KOPT-K1 (cell line): Measurements from ENCODE around the gene HUWE1.

Experiments
- H3K27ac ChIP-seq: fragments of 200-600 bp; sonication (generic); 2 replicates; pipeline ENCODE4 v1.5.1; 2016; ENCODE audit warnings: antibody characterized with exemption, mild to moderate bottlenecking, low read depth, low read length; ENCODE audit not compliant: poor library complexity, severe bottlenecking
- H3K36me3 ChIP-seq: fragments of 200-600 bp; sonication (generic); 2 replicates; pipeline ENCODE4 v1.5.1; 2017; ENCODE audit warnings: antibody characterized with exemption, mild to moderate bottlenecking, low read length, moderate library complexity; ENCODE audit not compliant: insufficient read depth
- H3K9me3 ChIP-seq: fragments of 200-600 bp; sonication (generic); 2 replicates; pipeline ENCODE4 v1.5.1; 2017; ENCODE audit warnings: antibody characterized with exemption, low read length, mild to moderate bottlenecking; ENCODE audit not compliant: insufficient read depth, poor library complexity, severe bottlenecking

HUWE1 gene

DNA sequence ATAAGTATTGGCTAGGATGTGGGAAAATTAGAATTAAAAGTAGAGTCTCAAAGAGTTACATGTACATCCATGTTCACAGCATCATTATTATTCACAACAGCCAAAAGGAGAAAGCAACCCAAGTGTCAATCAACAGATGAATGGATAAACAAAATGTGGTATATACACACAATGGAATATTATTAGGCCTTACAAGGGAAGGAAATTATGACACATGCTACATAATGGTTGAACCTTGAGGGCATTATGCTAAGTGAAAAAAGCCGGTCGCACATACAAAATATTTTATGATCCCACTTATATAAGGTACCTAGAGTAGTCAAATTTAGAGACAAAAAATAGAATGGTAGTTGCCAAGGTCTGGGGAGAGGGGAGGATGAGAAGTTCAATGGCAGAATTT, 80.1 kb downstream of the HUWE1 start:
- Histone ChIP-seq H3K27ac (no peak overlapping the region), H3K36me3 (peaks cover 100% of the 10 kb centered on the region), H3K9me3 (no peaks in the 10 kb centered on the region)

DNA sequence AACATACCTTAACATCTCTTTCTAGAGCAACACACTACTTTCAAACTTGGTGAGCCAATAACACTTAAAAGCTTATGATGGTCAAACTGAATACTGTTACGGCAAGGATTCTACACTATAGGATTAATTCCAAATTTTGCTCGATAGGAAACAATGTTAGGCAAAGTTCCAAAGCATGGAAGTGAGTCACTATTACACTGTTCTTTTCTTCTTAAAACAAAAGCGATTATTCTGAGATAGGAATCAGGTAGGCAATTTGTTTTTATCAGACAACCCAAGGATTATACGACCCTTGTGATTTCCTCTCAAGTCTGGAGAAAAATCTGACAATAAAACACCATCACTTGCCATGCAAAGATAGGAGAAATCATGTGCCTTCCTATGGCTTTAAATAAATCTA, 81.5 kb downstream of the HUWE1 start:
- no peak overlapping the region for H3K27ac ChIP-seq
- H3K9me3 ChIP-seq: no peaks in the 10 kb centered on the region
- H3K36me3 ChIP-seq: peaks cover 100% of the 10 kb centered on the region

DNA sequence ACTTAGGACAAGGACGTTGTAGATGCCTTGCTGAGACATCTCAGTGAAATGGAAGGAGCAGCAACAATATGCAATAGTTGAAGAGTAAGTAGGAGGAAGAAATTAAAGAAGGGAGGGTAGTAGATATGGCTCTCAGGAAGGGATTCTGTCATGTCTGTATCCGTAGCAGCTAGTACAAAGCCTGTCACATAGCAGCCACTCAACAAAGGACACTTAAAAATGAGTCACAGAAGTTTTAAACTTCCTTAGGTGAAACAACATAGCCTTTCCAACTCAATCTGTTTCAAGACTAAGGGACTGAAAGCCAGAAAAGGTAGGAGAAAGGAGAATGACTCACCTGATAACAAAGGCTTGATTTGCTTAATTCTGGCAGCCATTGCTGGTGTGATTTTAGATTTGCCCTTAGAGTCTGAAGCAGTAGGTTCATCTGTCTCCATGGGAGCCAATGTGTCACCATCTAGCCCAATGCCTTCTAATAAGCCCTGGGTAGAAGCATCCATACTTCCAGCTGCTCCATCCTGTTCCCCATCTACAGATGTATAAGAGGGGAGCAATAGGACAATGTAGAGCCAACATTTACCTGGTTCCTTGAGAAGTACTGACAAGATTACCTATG, 86.6 kb downstream of the HUWE1 start:
- H3K9me3 ChIP-seq: no peaks in the 10 kb centered on the region
- H3K27ac ChIP-seq: no peak overlapping the region
- H3K36me3 ChIP-seq: peaks cover 96% of the 10 kb centered on the region

GRCh38 chrX:53598169-53598568, 88.3 kb downstream of the HUWE1 start:
- Histone ChIP-seq H3K27ac (no peak overlapping the region), H3K9me3 (no peaks in the 10 kb centered on the region), H3K36me3 (peaks cover 96% of the 10 kb centered on the region)

DNA sequence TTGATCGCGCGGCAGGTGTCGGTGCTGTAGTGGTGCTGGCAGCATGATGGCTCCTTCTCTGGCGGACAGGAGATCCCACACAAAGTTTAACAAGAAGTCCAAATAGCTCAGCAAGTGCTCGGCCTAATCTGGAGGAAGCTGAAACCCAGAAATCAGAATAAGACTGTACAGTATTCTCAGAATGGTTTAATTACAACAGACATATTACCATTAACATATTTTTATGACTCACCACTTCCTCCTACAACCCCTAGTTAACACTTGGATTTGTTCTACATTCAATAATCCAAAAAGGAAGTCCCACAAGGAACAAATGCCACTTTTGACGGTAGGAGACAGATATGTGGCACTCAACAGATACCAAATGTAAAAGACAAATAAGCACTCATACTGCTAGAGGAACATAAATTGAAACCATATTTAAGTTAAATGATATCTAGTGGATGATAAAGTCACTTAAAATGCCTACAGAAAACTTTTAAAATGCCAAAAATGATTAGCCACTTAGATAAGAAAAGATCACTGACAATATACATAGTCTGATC, 91.2 kb downstream of the HUWE1 start:
- Histone ChIP-seq H3K27ac (no peak overlapping the region), H3K9me3 (no peaks in the 10 kb centered on the region), H3K36me3 (peaks cover 96% of the 10 kb centered on the region)

GRCh38 chrX:53594354-53594753, 92.2 kb downstream of the HUWE1 start:
- no peak overlapping the region for H3K27ac ChIP-seq
- no peaks in the 10 kb centered on the region for H3K9me3 ChIP-seq
- H3K36me3 ChIP-seq: peaks cover 96% of the 10 kb centered on the region

GRCh38 chrX:53587795-53588420, 98.6 kb downstream of the HUWE1 start:
- Histone ChIP-seq H3K27ac (no peak overlapping the region), H3K9me3 (no peaks in the 10 kb centered on the region), H3K36me3 (peaks cover 100% of the 10 kb centered on the region)

DNA sequence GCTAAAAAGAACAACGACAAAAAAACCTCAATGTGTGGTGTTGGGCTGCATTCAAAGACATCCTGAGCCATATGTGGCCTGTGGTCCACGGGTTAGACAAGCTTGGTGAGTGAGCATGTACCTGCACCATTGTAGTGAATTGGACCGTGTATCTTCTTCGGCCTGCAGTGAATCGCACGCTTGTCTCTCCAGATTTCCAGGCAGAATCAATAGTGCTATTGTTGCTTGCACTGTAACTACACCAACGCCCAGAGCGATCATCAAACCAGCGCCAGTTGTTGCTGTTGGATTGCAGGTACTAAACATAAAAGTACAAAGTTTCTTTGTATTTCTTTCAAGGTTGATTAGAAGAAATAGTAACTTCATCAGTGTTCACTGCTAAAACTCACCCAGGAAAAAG, 101.6 kb downstream of the HUWE1 start:
- H3K36me3 ChIP-seq: peaks cover 100% of the 10 kb centered on the region
- no peaks in the 10 kb centered on the region for H3K9me3 ChIP-seq

GRCh38 chrX:53583571-53583970, 102.9 kb downstream of the HUWE1 start:
- no peaks in the 10 kb centered on the region for H3K9me3 ChIP-seq

More for the DNA sequence above, 101.6 kb downstream of the HUWE1 start:
- H3K27ac ChIP-seq: no peak overlapping the region

DNA sequence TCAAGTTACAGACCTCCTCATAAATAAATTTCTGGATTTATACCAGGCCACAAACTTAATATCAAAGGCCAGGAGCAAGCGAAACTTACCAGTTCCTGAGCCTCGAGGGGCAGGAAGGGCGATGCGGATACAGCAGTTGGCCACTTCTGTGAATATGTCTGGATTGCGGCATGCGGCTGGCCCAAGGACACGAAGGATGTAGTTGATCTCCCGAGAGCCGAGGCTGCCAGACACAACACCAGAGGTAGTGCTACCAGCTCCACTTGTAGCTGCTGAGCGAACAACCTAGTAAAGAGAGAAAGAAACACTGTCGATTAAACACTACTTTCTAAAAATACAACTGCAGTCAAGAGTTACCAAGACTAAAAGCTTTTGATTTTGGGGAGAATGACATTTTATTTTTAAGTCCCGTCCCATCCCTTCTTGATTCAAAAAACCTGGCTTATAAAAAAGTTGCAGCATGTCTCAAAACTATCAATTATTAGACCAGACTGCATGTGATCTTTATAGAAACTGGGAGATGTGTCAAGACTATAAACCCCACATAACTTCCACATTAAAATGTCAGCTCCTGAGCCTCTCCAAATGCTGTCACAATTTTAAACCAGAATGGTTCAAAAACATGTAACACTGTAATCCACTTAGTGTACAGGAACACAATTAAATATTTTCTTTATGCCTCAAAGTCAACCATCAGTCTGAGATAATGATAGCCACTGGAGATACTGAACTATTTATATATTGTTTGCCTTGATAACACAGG, 105.6 kb downstream of the HUWE1 start:
- Histone ChIP-seq H3K27ac (no peak overlapping the region), H3K36me3 (peaks cover 74% of the 10 kb centered on the region)

More at GRCh38 chrX:53583571-53583970, 102.9 kb downstream of the HUWE1 start:
- peaks cover 87% of the 10 kb centered on the region for H3K36me3 ChIP-seq
- no peak overlapping the region for H3K27ac ChIP-seq

DNA sequence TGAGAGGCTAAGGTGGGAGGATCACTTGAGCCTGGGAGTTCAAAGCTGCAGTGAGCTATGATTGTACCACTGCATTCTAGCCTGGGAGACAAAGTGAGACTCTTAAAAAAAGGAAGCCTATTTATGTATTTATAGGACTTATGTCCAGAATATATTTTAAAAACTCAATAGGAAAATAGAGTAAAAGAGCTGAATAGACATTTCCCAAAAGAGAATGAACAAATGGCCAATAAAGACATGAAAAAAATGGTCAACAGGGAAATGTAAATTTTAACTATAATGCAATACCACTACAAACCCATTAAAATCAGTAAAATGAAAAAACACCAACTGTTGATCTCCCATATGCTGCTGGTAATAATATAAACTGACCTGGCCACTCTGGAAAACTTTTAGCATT, 115.0 kb downstream of the HUWE1 start:
- Histone ChIP-seq H3K36me3 (peaks cover 100% of the 10 kb centered on the region), H3K9me3 (no peaks in the 10 kb centered on the region), H3K27ac (no peak overlapping the region)

More for the DNA sequence above, 105.6 kb downstream of the HUWE1 start:
- no peaks in the 10 kb centered on the region for H3K9me3 ChIP-seq

- Histone ChIP-seq H3K9me3 (no peaks in the 10 kb centered on the region), H3K36me3 (peaks cover 100% of the 10 kb centered on the region), H3K27ac (no peak overlapping the region)
Observed at GRCh38 chrX:53563324-53563723, 123.2 kb downstream of the HUWE1 start.

GRCh38 chrX:53561912-53562311, 124.6 kb downstream of the HUWE1 start:
- Histone ChIP-seq H3K9me3 (no peaks in the 10 kb centered on the region), H3K27ac (no peak overlapping the region), H3K36me3 (peaks cover 100% of the 10 kb centered on the region)

DNA sequence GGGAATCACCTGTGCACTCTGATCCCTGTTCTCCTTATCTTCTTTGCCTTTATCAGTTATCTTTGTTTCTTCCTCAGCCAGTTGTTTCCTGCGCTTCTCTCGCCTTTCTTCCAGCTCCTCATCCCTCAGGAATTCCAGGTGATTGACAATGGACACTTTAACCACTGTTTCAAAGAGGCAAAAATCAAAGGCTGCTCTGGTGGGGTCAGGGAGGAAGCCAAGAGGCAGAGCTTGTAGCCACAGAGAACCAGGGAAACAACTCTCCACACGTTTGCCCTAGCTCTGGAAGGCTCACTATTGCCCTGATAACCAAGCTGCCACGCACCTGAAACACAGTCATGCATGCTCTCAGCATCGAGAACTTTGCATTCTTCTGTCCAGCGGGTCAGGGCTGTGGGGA, 127.9 kb downstream of the HUWE1 start:
- Histone ChIP-seq H3K36me3 (peaks cover 98% of the 10 kb centered on the region), H3K27ac (no peak overlapping the region), H3K9me3 (no peaks in the 10 kb centered on the region)

DNA sequence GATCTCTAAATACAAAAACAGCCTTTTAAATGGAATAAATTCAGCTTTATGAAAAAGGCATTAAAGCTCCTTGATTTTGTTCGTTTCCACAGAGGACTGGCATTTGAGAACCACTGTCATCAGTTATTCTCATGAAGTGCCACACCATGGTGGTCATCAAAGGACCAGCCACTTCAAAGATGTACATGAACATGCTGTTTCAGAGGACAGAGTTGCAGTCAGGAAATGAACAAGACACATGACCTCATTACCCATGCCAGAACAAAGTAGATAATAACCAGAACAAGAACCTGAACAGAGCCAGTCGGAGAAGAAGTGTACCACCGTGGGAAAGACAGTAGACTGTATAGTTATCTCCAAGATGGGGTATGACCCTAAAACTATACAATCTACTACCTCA, 129.7 kb downstream of the HUWE1 start:
- Histone ChIP-seq H3K27ac (no peak overlapping the region), H3K9me3 (no peaks in the 10 kb centered on the region), H3K36me3 (peaks cover 98% of the 10 kb centered on the region)
